ENCODE measurements around the gene HERC6. TPM values are rescaled to one million over a fixed set of nuclear protein-coding genes. Genes with fewer than 3 reads are reported as not detected.

Gene HERC6
- 1.6 and 1.7 TPM in 2 replicates for polyA plus RNA-seq (2012; rRNA removed)
- polyA plus RNA-seq (2012; cell fraction: cytosol; rRNA removed): 1.1 and 1.5 TPM in 2 replicates
- 1.7 and 3.2 TPM in 2 replicates for polyA plus RNA-seq (2012; cell fraction: nucleus; rRNA removed)

GRCh38 chr4:88378691-88379559 lies at the start of gene HERC6:
Gene HERC6, plus strand, starts transcription at chr4:88378852. Its CDS starts 70 bp downstream, at chr4:88378922.
- no peak for TF ChIP-seq USF1 (IDR thresholded peaks at IDR 0.05; ENCODE audit: borderline replicate concordance, low read depth)
- TF ChIP-seq RAD21 (IDR thresholded peaks at IDR 0.05; ENCODE audit: low read length): peak; percentile 53
- TF ChIP-seq GABPA (IDR thresholded peaks at IDR 0.05; ENCODE audit: low read depth): peak; percentile 26; the same call in 1 of the 2 replicates
- no peak for TF ChIP-seq ZBTB33 (IDR thresholded peaks at IDR 0.05; ENCODE audit: borderline replicate concordance, low read depth)
- no peak for TF ChIP-seq MAX (IDR thresholded peaks at IDR 0.05; ENCODE audit: low read depth)
- TF ChIP-seq YY1 (IDR thresholded peaks at IDR 0.05; ENCODE audit: low read depth): peak; percentile 52; the same call in 1 of the 2 replicates
- TF ChIP-seq CHD2 (IDR thresholded peaks at IDR 0.05; ENCODE audit: low read length, partially characterized antibody): no peak
- no peak for TF ChIP-seq TCF12 (IDR thresholded peaks at IDR 0.05)
- TF ChIP-seq MXI1 (IDR thresholded peaks at IDR 0.05; ENCODE audit: low read depth, low read length): peak; percentile 30; the same call in 1 of the 2 replicates
- TF ChIP-seq SMC3 (IDR thresholded peaks at IDR 0.05; ENCODE audit: low read depth, low read length): peak; percentile 58
- no peak for TF ChIP-seq ELF1 (IDR thresholded peaks at IDR 0.05)
- TF ChIP-seq REST (IDR thresholded peaks at IDR 0.05; ENCODE audit: low read depth, low read length): no peak
- peak; percentile 70 for TF ChIP-seq CTCF (IDR thresholded peaks at IDR 0.05)
- no peak for TF ChIP-seq JUND (IDR thresholded peaks at IDR 0.05)
- POLR2A ChIA-PET: no interaction called here
- no peaks in the 10 kb centered on the region for H3K27me3 ChIP-seq (ENCODE audit: insufficient read depth)
- H3K4me2 ChIP-seq: peak within 1 kb of the TSS; percentile 91
- H3K4me1 ChIP-seq (ENCODE audit: control insufficient read depth in 1 of 2, insufficient read depth in 2 of 2, low read depth in 1 of 2, low read length in 1 of 2): no peaks in the 10 kb centered on the region
- CTCF ChIA-PET: interaction anchor here (0.6 to 1.9 kb wide), 20 partner anchors 10 to 341 kb away, joined by 3 to 10 read pairs (median 4); partner anchors contain the start of genes HERC5 and PYURF
- WGBS (ENCODE audit: low lambda C conversion rate): under 1% methylated on average over 28 of the region's 62 CpGs
- peak within 1 kb of the TSS; percentile 75 to 76 for H3K4me3 ChIP-seq (ENCODE audit: low read depth in 2 of 2, low read length in 1 of 2)
- peak within 1 kb of the TSS; percentile 71 for H3K9ac ChIP-seq
- no peaks in the 10 kb centered on the region for H4K20me1 ChIP-seq (ENCODE audit: insufficient read depth)
- H2AFZ ChIP-seq (ENCODE audit: low read depth): peak within 1 kb of the TSS; percentile 99
- H3F3A ChIP-seq (replicated peaks; ENCODE audit: insufficient read depth): no peaks in the 10 kb centered on the region
- DNase-seq: peak; percentile 90
- no peaks in the 10 kb centered on the region for H3K9me2 ChIP-seq
- peak within 1 kb of the TSS; percentile 37 to 56; a peak in 3 of 4 replicates for H3K27ac ChIP-seq (ENCODE audit: low read depth in 2 of 2, low read length in 1 of 2)
- no peaks in the 10 kb centered on the region for H3K9me3 ChIP-seq
- H3K79me2 ChIP-seq (ENCODE audit: insufficient read depth): no peaks in the 10 kb centered on the region
- no peaks in the 10 kb centered on the region for H3K36me3 ChIP-seq (replicated peaks in 1 of 2; ENCODE audit: control insufficient read depth in 1 of 2, insufficient read depth in 2 of 2, low read length in 1 of 2)
